HepG2 (cell line): Measurements from ENCODE around the gene SLC1A2. TPM values are rescaled to one million over a fixed set of nuclear protein-coding genes. Genes with fewer than 3 reads are reported as not detected.

Experiments used
- FOXO1 ChIP-seq: sonication (generic); formaldehyde crosslinking; IDR thresholded peaks from 2 replicates; pipeline ENCODE4 v1.4.0; 2020; ENCODE audit warnings: missing genetic modification reagents
- GABPA ChIP-seq, 2 experiments: IDR thresholded peaks; 2 replicates each; pipeline ENCODE4 v1.6.1; 2011 to 2016; ENCODE audit warnings: low read depth in 2 of 2, low read length in 1 of 2, missing biosample characterization in 1 of 2, missing genetic modification characterization in 1 of 2
- GATAD2A ChIP-seq: IDR thresholded peaks from 2 replicates; pipeline ENCODE4 v1.6.1; 2016
- HDAC1 ChIP-seq: sonication (generic); formaldehyde crosslinking; IDR thresholded peaks from 2 replicates; pipeline ENCODE4 v1.5.1; 2020; ENCODE audit warnings: mild to moderate bottlenecking, missing genetic modification reagents
- HDAC2 ChIP-seq: sonication (generic); formaldehyde crosslinking; IDR thresholded peaks from 2 replicates; pipeline ENCODE4 v1.4.0; 2020; ENCODE audit warnings: missing genetic modification reagents
- KLF9 ChIP-seq: IDR thresholded peaks from 2 replicates; pipeline ENCODE4 v1.6.1; 2016; ENCODE audit warnings: low read depth
- PATZ1 ChIP-seq: sonication (generic); formaldehyde crosslinking; IDR thresholded peaks from 2 replicates; pipeline ENCODE4 v1.4.0; 2020; ENCODE audit warnings: missing genetic modification reagents
- PITX1 ChIP-seq: sonication (generic); formaldehyde crosslinking; IDR thresholded peaks from 2 replicates; pipeline ENCODE4 v1.5.1; 2020; ENCODE audit warnings: mild to moderate bottlenecking, missing genetic modification reagents
- POGZ ChIP-seq: sonication (generic); formaldehyde crosslinking; IDR thresholded peaks from 2 replicates; pipeline ENCODE4 v1.4.0; 2020; ENCODE audit warnings: mild to moderate bottlenecking, missing genetic modification reagents
- SALL1 ChIP-seq: sonication (generic); formaldehyde crosslinking; IDR thresholded peaks from 2 replicates; pipeline ENCODE4 v1.8.0; 2022; ENCODE audit warnings: mild to moderate bottlenecking, missing genetic modification reagents
- TEAD3 ChIP-seq: optimal IDR thresholded peaks from 2 replicates; pipeline ENCODE3; 2016; ENCODE audit warnings: borderline replicate concordance
- ZGPAT ChIP-seq: IDR thresholded peaks from 2 replicates; pipeline ENCODE4 v1.6.1; 2016; ENCODE audit warnings: mild to moderate bottlenecking
- ZNF296 ChIP-seq: sonication (generic); formaldehyde crosslinking; conservative IDR thresholded peaks from 2 replicates; pipeline ENCODE4 v1.5.0; 2020; ENCODE audit warnings: mild to moderate bottlenecking, missing genetic modification reagents
- ZNF878 ChIP-seq: sonication (generic); formaldehyde crosslinking; IDR thresholded peaks from 2 replicates; pipeline ENCODE4 v1.8.1; 2023; ENCODE audit warnings: mild to moderate bottlenecking, missing genetic modification reagents, moderate library complexity
- ZNF879 ChIP-seq: sonication (generic); formaldehyde crosslinking; IDR thresholded peaks from 2 replicates; pipeline ENCODE4 v1.8.1; 2023; ENCODE audit warnings: missing genetic modification reagents
- ZSCAN22 ChIP-seq: sonication (generic); formaldehyde crosslinking; IDR thresholded peaks from 2 replicates; pipeline ENCODE4 v1.4.0; 2020; ENCODE audit warnings: mild to moderate bottlenecking, missing genetic modification reagents
- polyA plus RNA-seq, 8 experiments: library from polyadenylated mRNA; depleted of rRNA in 3 of 8; stranded (reverse) in 7 of 8; unstranded in 1 of 8; fragments of >200 nt; fragmentation: Illumina TruSeq in 4 of 8; extraction: Trizol in 4 of 8; gene quantifications; 2 replicates each; pipeline versions ENCODE4 v1.2.1 to v1.2.3, GENCODE V29; 2011 to 2016; ENCODE audit warnings: low read depth in 4 of 8, missing spikeins in 1 of 8, mixed read lengths in 1 of 8; ENCODE audit not compliant: insufficient read depth in 1 of 8
- total RNA-seq, 5 experiments: library from RNA; depleted of rRNA; stranded (reverse); fragments of >200 nt; fragmentation: Illumina TruSeq; extraction: Trizol; gene quantifications; 2 replicates each; pipeline ENCODE4 v1.2.3, GENCODE V29; 2016; ENCODE audit warnings: low read depth in 1 of 5
- TF ChIP-seq, protein P1 (sequence below): sonication (generic); formaldehyde crosslinking; IDR thresholded peaks from 2 replicates; pipeline ENCODE4 v1.4.0; 2020; ENCODE audit warnings: missing genetic modification reagents
- TF ChIP-seq, protein P2 (sequence below): sonication (generic); formaldehyde crosslinking; IDR thresholded peaks from 2 replicates; pipeline ENCODE4 v1.4.0; 2020; ENCODE audit warnings: missing genetic modification reagents
- TF ChIP-seq, protein P3 (sequence below): sonication (generic); formaldehyde crosslinking; IDR thresholded peaks from 2 replicates; pipeline ENCODE4 v1.4.0; 2020; ENCODE audit warnings: missing genetic modification reagents
- TF ChIP-seq, protein P4 (sequence below): IDR thresholded peaks from 2 replicates; pipeline ENCODE4 v1.6.1; 2016; ENCODE audit warnings: low read depth

Gene SLC1A2
- total and polyA plus RNA-seq, 2 of the 13 experiments (the other 11 are each of a cell fraction or from before 2014, with no cell fraction given) = 23.2 to 43.2 TPM

DNA sequence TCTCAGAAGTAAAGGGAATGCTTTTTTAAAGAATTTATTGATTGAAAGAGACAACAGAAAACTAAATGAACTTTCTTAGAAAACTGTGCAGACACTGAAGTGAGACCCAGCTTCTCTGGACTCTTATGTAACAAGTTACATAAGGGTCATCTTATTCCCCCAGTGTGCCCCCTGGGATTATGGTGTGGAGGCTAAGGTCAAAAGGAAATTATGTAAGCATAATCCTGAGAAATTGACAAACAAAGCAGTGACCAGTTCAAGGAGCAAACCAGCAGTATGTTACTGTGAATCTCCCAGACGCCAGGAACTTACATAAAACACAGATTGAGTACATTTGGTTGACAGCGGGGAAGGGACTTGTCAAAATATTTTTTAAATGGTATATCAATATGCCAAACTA is 78.6 kb downstream of the SLC1A2 start (continued):
- TF ChIP-seq ZGPAT (CRISPR knock-in tag) (peak; percentile 61), GATAD2A (CRISPR knock-in tag) (peak; percentile 92), ZNF878 (CRISPR knock-in tag) (peak; percentile 55; the same call in 1 of the 2 replicates), POGZ (CRISPR knock-in tag) (peak; percentile 90), PATZ1 (CRISPR knock-in tag) (peak; percentile 76), HDAC2 (CRISPR knock-in tag) (peak; percentile 63), HDAC1 (CRISPR knock-in tag) (peak; percentile 68), SALL1 (CRISPR knock-in tag) (peak; percentile 60; the same call in 1 of the 2 replicates), TEAD3 (CRISPR knock-in tag) (peak; percentile 23), ZNF879 (CRISPR knock-in tag) (no peak), ZNF296 (CRISPR knock-in tag) (no peak), KLF9 (CRISPR knock-in tag) (no peak), FOXO1 (CRISPR knock-in tag) (peak; percentile 49; the same call in 1 of the 2 replicates), PITX1 (CRISPR knock-in tag) (peak; percentile 94), ZSCAN22 (CRISPR knock-in tag) (no peak), GABPA (IDR thresholded peaks at IDR 0.05; ENCODE audit: low read depth, low read length) (no peak), GABPA (CRISPR knock-in tag; IDR thresholded peaks at IDR 0.05; ENCODE audit: low read depth) (peak; percentile 36; the same call in 1 of the 2 replicates)
- TF ChIP-seq, protein P1, sequence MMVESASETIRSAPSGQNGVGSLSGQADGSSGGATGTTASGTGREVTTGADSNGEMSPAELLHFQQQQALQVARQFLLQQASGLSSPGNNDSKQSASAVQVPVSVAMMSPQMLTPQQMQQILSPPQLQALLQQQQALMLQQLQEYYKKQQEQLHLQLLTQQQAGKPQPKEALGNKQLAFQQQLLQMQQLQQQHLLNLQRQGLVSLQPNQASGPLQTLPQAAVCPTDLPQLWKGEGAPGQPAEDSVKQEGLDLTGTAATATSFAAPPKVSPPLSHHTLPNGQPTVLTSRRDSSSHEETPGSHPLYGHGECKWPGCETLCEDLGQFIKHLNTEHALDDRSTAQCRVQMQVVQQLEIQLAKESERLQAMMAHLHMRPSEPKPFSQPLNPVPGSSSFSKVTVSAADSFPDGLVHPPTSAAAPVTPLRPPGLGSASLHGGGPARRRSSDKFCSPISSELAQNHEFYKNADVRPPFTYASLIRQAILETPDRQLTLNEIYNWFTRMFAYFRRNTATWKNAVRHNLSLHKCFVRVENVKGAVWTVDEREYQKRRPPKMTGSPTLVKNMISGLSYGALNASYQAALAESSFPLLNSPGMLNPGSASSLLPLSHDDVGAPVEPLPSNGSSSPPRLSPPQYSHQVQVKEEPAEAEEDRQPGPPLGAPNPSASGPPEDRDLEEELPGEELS = peak; percentile 61
- TF ChIP-seq, protein P2, sequence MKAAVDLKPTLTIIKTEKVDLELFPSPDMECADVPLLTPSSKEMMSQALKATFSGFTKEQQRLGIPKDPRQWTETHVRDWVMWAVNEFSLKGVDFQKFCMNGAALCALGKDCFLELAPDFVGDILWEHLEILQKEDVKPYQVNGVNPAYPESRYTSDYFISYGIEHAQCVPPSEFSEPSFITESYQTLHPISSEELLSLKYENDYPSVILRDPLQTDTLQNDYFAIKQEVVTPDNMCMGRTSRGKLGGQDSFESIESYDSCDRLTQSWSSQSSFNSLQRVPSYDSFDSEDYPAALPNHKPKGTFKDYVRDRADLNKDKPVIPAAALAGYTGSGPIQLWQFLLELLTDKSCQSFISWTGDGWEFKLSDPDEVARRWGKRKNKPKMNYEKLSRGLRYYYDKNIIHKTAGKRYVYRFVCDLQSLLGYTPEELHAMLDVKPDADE (CRISPR knock-in tag) = no peak
- TF ChIP-seq, protein P3, sequence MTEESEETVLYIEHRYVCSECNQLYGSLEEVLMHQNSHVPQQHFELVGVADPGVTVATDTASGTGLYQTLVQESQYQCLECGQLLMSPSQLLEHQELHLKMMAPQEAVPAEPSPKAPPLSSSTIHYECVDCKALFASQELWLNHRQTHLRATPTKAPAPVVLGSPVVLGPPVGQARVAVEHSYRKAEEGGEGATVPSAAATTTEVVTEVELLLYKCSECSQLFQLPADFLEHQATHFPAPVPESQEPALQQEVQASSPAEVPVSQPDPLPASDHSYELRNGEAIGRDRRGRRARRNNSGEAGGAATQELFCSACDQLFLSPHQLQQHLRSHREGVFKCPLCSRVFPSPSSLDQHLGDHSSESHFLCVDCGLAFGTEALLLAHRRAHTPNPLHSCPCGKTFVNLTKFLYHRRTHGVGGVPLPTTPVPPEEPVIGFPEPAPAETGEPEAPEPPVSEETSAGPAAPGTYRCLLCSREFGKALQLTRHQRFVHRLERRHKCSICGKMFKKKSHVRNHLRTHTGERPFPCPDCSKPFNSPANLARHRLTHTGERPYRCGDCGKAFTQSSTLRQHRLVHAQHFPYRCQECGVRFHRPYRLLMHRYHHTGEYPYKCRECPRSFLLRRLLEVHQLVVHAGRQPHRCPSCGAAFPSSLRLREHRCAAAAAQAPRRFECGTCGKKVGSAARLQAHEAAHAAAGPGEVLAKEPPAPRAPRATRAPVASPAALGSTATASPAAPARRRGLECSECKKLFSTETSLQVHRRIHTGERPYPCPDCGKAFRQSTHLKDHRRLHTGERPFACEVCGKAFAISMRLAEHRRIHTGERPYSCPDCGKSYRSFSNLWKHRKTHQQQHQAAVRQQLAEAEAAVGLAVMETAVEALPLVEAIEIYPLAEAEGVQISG = no peak
- TF ChIP-seq, protein P4, sequence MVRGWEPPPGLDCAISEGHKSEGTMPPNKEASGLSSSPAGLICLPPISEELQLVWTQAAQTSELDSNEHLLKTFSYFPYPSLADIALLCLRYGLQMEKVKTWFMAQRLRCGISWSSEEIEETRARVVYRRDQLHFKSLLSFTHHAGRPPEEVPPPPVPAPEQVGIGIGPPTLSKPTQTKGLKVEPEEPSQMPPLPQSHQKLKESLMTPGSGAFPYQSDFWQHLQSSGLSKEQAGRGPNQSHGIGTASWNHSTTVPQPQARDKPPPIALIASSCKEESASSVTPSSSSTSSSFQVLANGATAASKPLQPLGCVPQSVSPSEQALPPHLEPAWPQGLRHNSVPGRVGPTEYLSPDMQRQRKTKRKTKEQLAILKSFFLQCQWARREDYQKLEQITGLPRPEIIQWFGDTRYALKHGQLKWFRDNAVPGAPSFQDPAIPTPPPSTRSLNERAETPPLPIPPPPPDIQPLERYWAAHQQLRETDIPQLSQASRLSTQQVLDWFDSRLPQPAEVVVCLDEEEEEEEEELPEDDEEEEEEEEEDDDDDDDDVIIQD (CRISPR knock-in tag) = peak; percentile 84; the same call in 1 of the 2 replicates
